NCI-H345 (cell line): Measurements from ENCODE around the gene LATS2.

Experiments used
- DNase-seq: peaks from one replicate; lab custom pipeline; 2025; lab: John Stamatoyannopoulos, UW

The LATS2 gene

GRCh38 chr13:21047591-21048282, 13.6 kb downstream of the LATS2 start:
- no peak for DNase-seq

- DNase-seq: no peak
Measured at GRCh38 chr13:21047087-21047486, 14.3 kb downstream of the LATS2 start.

GRCh38 chr13:21046203-21046602, 15.2 kb downstream of the LATS2 start:
- DNase-seq: no peak

- no peak for DNase-seq
Measured at GRCh38 chr13:21045100-21045499, 16.3 kb downstream of the LATS2 start.

- DNase-seq: no peak
Measured at GRCh38 chr13:21043898-21044297, 17.5 kb downstream of the LATS2 start.

DNA sequence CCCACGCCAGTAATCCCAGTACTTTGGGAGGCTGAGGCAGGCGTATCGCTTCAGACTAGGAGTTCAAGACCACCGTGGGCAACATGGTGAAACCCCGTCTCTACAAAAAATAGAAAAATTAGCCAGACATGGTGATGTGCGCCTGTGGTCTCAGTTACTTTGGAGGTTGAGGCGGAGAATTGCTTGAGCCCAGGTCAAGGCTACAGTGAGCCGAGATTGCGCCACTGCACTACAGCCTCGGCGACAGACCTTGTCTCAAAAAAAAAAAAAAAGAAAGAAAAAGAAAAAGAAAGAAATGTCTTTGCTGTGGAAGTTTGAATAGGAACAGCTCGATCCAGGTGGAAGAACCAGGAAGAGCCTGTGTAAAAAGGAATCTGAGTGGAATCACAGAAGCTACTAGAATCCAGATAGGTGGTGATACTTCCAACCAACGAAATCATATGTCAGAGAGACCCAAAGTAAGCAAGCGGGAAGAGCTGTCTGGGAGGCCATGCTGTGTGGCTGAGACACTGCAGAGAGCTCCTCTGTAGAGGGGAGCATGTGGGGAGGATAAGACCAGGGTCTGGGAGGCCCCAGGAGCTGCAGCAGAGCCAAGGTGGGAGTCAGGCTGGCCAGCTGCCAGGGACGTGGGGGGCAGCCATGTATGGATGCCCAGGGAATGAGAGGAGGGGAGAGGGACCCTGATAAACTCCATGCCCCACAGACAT, 21.1 kb downstream of the LATS2 start:
- no peak for DNase-seq

DNA sequence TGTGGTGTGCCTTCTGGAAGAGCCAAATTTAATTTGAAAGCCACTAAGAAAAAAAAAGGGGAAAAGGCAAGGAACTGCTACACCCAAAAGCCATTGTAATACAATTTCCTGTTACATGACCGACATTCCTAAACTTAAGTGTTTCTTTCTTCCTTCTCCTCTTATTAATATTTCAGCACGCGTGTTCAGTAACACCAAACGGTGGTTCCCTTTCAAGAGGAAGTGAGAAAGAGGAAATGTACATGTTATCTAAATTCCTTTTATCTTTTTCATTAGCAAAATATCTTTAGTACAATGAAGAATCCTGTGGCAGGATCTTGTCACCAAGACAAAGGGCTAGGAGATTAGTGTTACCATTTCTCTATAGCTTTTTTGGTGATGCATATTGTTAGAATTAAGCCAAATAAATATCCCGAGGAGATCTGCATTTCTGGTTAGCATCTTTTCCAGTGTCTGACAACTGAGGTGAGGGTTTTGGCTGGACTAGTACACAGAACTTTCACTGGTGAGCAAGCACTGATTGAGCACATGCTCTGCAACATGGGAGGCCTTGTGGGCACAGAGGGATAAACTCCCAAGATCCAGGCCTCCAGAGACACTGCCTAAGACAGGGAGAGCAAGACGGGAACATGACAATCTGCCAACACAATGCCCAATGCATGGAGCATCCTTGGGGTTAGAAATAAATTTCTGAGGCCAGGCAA, 22.1 kb downstream of the LATS2 start:
- no peak for DNase-seq

DNA sequence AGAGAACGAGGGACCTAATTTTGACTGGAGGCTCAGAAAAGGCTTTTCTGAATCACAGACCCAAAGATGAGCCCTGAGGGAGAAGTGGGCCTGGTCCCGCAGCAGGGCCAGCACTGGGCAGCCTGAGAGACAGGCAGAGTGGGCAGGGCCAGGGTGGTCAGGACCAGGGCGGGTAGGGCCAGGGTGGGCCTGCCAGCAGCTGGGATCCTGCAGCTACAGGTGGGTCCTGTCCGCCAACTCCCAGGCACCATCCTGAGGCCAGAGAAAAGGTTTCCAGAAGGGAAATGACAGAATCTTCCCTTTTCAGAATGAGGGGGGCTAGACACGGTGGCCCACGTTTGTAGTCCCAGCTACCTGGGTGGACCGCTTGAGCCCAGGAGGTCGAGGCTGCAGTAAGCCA, 23.7 kb downstream of the LATS2 start:
- DNase-seq: no peak

DNA sequence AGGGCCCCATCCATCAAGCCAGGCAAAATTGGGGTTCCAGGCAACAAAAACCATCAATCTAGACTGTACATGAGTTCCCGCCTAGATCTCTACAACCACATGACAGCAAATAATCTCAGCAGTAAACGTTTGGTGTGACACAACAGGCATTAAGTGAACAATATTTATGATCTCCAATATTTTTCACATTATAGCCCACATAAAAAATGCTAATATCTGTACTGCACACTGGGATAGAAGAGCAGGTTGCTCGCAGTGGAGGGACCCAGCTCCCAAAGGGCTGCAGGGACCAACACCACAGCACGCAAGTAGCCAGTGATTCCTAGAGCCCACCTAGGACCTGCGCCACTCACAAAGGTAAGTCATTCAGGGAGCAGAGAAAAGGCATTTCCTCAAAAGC, 25.9 kb downstream of the LATS2 start:
- DNase-seq: no peak

GRCh38 chr13:21034603-21035191, 26.7 kb downstream of the LATS2 start:
- no peak for DNase-seq

DNA sequence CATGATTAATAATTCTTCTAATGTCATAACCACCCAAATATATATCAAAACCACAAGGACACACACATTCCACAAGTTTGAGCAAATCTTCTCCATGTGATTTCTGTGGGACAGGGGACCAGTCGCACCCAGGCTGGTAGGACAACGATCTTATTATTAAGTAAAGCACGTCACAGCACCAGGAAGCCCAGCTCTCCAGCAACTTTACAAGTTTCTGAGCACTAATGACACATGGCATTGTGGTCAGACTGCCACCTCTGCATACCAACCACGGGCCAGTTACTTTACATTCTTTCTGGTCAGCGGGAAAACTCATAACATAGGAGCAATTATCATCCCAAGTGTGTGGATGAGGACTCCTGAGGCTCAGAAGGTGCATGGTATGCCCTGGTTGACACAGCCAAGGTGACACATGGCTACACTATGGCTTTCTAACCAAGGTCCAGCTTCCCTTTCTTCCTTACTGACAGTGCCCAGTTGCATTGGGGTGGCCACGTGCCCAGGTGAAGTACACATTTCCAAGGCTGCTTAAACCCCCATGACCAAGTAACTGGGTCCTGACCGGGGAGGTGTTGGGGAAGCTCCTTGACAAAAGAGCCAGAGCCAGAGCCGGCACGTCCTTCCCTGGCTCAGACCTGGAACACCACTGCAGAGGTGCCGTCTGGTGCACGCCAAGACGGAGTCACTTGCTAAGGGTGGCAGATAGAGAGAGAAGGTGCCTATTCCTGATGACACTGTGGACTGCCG, 27.4 kb downstream of the LATS2 start:
- DNase-seq: no peak

GRCh38 chr13:21033212-21033840, 28.1 kb downstream of the LATS2 start:
- no peak for DNase-seq

- DNase-seq: no peak
Measured at GRCh38 chr13:21032656-21033055, 28.7 kb downstream of the LATS2 start.

GRCh38 chr13:21031594-21032275, 29.7 kb downstream of the LATS2 start:
- DNase-seq: no peak

GRCh38 chr13:21025539-21025938, 35.8 kb downstream of the LATS2 start:
- no peak for DNase-seq

GRCh38 chr13:21022056-21022979, 39.1 kb downstream of the LATS2 start:
- no peak for DNase-seq

DNA sequence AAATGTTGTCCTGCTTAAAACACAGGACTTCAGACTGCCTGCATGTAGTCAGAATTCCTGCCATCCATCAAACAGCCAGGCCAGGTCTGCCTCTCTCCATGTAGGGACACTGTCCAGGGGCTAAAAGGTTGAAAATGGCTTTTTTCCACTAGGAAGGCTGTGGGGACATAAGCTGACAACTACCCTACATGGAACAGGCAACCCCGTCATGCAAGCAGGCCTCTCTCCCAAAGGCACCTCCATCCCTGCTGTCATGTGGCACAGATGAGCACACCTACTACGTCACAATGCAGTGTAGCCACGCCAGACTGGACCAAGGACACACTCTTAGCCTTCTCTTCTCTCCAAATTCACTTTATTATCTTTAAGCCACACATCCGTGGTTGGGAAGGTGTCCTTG, 40.8 kb downstream of the LATS2 start:
- no peak for DNase-seq

GRCh38 chr13:21020176-21020575, 41.2 kb downstream of the LATS2 start:
- DNase-seq: no peak

- no peak for DNase-seq
Measured at GRCh38 chr13:21018220-21018619, 43.2 kb downstream of the LATS2 start.

DNA sequence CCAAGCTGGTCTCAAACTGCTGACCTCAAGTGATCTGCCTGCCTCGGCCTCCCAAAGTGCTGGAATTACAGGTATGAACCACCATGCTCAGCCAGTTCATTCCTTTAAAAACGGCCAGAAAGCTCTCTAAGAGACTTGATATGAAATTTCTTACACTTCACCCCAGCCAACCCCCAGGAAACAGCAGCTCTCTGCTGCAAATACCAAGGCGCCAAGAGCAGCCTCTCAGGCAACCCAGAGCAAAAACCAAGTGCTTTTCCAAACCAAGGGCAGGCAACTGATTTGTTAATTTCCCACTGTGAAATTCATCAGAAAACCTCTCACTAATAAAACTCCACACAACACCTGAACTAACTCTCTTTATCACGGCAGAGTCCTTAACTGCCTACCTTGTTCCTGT, 44.9 kb downstream of the LATS2 start:
- DNase-seq: no peak
